Testis (tissue), 3 donors: ENCODE data around the gene SYNE2. TPM values are rescaled to one million over a fixed set of nuclear protein-coding genes. Genes with fewer than 3 reads are reported as not detected.

Source experiments
- DNase-seq: peaks from one replicate; pipeline ENCODE4 v3.0.0-alpha.2; 2019
- H3K27ac ChIP-seq, 2 donors: fragments of 200-600 bp; sonication (generic); one replicate each; pipeline ENCODE4 v1.5.1; 2019
- H3K27me3 ChIP-seq: fragments of 200-600 bp; sonication (generic); one replicate; pipeline ENCODE4 v1.5.1; 2019
- H3K36me3 ChIP-seq: fragments of 200-600 bp; sonication (generic); one replicate; pipeline ENCODE4 v1.5.1; 2017; ENCODE audit warnings: low read depth; ENCODE audit errors: missing control alignments
- H3K4me1 ChIP-seq: fragments of 200-600 bp; sonication (generic); one replicate; pipeline ENCODE4 v1.5.1; 2019
- H3K4me3 ChIP-seq, 2 donors: fragments of 200-600 bp; sonication (generic); one replicate each; pipeline ENCODE4 v1.5.1; 2017 to 2019
- H3K9me3 ChIP-seq: fragments of 200-600 bp; sonication (generic); one replicate; pipeline ENCODE4 v1.5.1; 2017
- POLR2A ChIP-seq: fragments of 450-650 bp; IDR thresholded peaks from one replicate; pipeline ENCODE4 v1.6.1; 2017; ENCODE audit warnings: antibody characterized with exemption, mild to moderate bottlenecking, moderate library complexity
- WGBS, 2 donors: methylation state at CpG; one replicate each; pipeline ENCODE4 v1.1.5; 2018; 5-methylcytosine and 5-hydroxymethylcytosine counted together
- intact Hi-C: fragments of 100-400 bp; cut with DNase I; formaldehyde crosslinking; loops from one replicate; pipeline ENCODE4 v1.15.1; 2023; ENCODE audit warnings: low total_unique reads
- polyA plus RNA-seq: library from polyadenylated mRNA; stranded (reverse); fragments of 350-450 nt; fragmentation: Illumina TruSeq; extraction: RNeasy Lipid Tissue Mini Kit (QIAGEN cat#74804); gene quantifications from one replicate; pipeline ENCODE4 v1.2.3, GENCODE V29; 2014; ENCODE audit warnings: low read depth, low replicate concordance; ENCODE audit not compliant: insufficient read depth
- total RNA-seq, 2 donors: library from RNA; depleted of rRNA; stranded (reverse); fragments of >200 nt; gene quantifications; one replicate each; pipeline ENCODE4 v1.2.3, GENCODE V29; 2016
- TF ChIP-seq, protein P1 (sequence below), 3 experiments: fragments of 450-650 bp in 2 of 3; fragments of 200-600 bp in 1 of 3; sonication (generic) in 1 of 3; IDR thresholded peaks; one replicate each; pipeline ENCODE4 v1.5.1; 2016 to 2019; ENCODE audit warnings: antibody characterized with exemption in 3 of 3, mild to moderate bottlenecking in 2 of 3, moderate library complexity in 1 of 3

SYNE2 gene
- total and polyA plus RNA-seq, 3 donors from 2014 or later = 74.6 to 519 (median 511) TPM

DNA sequence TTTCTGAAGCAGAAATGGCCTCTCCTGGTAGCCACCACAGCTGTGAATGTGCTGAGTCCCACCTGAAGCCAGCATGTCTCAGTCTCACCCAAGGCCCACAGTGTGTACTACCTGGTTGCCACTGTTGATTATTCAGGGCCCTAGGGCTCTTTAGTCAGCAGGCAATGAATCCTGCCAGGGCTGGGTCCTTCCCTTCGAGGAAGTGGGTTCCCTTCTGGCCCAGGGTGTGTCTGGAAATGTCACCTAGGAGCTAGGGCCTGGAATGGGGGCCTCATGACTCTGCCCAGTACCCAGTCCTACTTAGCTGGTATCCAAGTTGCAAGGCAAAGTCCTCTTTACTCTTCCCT, 207.4 kb downstream of the SYNE2 start:
- no peak for DNase-seq
- Histone ChIP-seq H3K27me3 (no peaks in the 10 kb centered on the region), H3K4me1 (no peaks in the 10 kb centered on the region), H3K4me3 (no peak overlapping the region), H3K36me3 (no peaks in the 10 kb centered on the region), H3K9me3 (no peaks in the 10 kb centered on the region), H3K27ac (no peak overlapping the region)
- intact Hi-C loops = no loop called here
- WGBS, 2 donors = 80 to 87% methylated on average over 1 of the region's 1 CpG
- TF ChIP-seq POLR2A = no peak
- TF ChIP-seq, protein P1, sequence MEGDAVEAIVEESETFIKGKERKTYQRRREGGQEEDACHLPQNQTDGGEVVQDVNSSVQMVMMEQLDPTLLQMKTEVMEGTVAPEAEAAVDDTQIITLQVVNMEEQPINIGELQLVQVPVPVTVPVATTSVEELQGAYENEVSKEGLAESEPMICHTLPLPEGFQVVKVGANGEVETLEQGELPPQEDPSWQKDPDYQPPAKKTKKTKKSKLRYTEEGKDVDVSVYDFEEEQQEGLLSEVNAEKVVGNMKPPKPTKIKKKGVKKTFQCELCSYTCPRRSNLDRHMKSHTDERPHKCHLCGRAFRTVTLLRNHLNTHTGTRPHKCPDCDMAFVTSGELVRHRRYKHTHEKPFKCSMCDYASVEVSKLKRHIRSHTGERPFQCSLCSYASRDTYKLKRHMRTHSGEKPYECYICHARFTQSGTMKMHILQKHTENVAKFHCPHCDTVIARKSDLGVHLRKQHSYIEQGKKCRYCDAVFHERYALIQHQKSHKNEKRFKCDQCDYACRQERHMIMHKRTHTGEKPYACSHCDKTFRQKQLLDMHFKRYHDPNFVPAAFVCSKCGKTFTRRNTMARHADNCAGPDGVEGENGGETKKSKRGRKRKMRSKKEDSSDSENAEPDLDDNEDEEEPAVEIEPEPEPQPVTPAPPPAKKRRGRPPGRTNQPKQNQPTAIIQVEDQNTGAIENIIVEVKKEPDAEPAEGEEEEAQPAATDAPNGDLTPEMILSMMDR (IDR thresholded peaks at IDR 0.05) = no peak

DNA sequence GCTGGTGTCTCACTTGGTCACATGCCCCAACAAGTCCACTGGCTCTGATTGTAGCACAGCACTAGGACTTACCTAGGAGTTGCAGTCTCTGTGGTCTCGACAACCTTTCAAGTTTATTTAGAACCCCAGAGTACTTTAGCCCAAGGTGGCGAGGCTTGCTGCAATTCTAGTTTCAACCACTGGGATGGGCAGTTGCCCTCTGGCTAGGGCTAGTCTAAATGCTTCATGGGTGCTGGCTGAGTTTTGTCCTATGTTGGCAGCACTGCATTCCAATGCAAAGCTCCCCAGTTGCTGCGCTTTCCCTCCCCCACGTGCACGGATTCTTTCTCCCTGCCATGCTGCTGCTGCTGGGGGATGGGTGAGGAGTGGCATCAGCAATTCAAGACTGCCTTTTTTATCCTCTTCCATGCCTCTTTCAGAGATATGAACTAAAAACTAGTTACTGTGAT, 207.9 kb downstream of the SYNE2 start:
- no peaks in the 10 kb centered on the region for H3K36me3 ChIP-seq
- 84 to 92% methylated on average over 5 of the region's 5 CpGs for WGBS, 2 donors
- peak; percentile 49 for DNase-seq

DNA sequence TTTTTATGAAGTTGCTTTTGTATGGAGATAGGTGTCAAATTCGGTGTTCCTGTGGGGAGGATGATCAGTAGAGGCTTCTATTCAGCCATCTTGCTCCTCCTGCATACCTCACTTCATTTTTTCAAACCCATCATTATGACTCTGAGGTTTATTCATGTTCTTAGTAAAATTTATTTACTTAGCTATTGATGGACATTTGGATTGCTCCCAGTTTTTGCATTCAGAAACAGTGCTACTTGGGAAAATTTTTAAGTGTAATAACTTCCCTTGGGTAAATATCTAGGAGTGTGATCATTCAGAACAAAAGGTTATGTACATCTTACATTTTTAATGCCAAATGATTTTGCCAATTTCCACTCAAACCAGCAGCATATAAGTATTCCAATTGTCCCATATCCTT, 208.3 kb downstream of the SYNE2 start:
- no peaks in the 10 kb centered on the region for H3K4me1 ChIP-seq
- no peak overlapping the region for H3K27ac ChIP-seq
- no peak for DNase-seq
- TF ChIP-seq POLR2A = no peak
- TF ChIP-seq, protein P1 (IDR thresholded peaks at IDR 0.05) = no peak
- no peaks in the 10 kb centered on the region for H3K9me3 ChIP-seq
- no peaks in the 10 kb centered on the region for H3K36me3 ChIP-seq
- 76 to 77% methylated on average over 1 of the region's 1 CpG for whole genome bisulfite sequencing, 2 donors
- intact Hi-C loops = no loop called here
- no peaks in the 10 kb centered on the region for H3K27me3 ChIP-seq
- H3K4me3 ChIP-seq = no peak overlapping the region

More for the DNA sequence above, 207.9 kb downstream of the SYNE2 start:
- intact Hi-C loops = no loop called here
- Histone ChIP-seq H3K9me3 (no peaks in the 10 kb centered on the region), H3K27me3 (no peaks in the 10 kb centered on the region), H3K4me1 (no peaks in the 10 kb centered on the region), H3K27ac (no peak overlapping the region), H3K4me3 (no peak overlapping the region)
- no peak for TF ChIP-seq POLR2A
- TF ChIP-seq, protein P1 (IDR thresholded peaks at IDR 0.05) = peak; percentile 46 to 62 (median 49)

DNA sequence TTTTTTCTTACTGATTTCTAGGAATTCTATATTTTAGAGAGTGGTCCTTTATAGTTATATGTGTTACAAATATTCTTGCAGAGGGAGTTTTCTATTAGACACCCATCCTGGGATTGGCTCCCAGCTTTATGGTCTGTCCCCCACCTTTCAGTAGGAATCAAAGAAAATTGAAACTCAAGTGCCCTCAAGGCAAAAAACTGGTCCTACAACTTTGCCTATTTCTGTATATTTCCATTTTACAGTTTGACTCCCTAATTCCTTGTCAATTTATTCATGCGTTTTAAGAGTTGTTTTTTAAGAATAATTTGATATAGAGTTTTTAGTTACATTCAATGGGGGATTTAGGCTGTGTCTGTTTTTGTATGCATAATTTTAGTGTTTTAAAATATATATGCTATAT, 208.9 kb downstream of the SYNE2 start:
- H3K27me3 ChIP-seq = no peaks in the 10 kb centered on the region
- 95 to 96% methylated on average over 1 of the region's 1 CpG for WGBS, 2 donors
- no peak for TF ChIP-seq POLR2A
- TF ChIP-seq, protein P1 (IDR thresholded peaks at IDR 0.05) = no peak
- no peak for DNase-seq
- intact Hi-C loops = no loop called here
- H3K27ac ChIP-seq = no peak overlapping the region
- H3K36me3 ChIP-seq = no peaks in the 10 kb centered on the region
- H3K4me1 ChIP-seq = no peaks in the 10 kb centered on the region
- no peaks in the 10 kb centered on the region for H3K9me3 ChIP-seq
- H3K4me3 ChIP-seq = no peak overlapping the region

DNA sequence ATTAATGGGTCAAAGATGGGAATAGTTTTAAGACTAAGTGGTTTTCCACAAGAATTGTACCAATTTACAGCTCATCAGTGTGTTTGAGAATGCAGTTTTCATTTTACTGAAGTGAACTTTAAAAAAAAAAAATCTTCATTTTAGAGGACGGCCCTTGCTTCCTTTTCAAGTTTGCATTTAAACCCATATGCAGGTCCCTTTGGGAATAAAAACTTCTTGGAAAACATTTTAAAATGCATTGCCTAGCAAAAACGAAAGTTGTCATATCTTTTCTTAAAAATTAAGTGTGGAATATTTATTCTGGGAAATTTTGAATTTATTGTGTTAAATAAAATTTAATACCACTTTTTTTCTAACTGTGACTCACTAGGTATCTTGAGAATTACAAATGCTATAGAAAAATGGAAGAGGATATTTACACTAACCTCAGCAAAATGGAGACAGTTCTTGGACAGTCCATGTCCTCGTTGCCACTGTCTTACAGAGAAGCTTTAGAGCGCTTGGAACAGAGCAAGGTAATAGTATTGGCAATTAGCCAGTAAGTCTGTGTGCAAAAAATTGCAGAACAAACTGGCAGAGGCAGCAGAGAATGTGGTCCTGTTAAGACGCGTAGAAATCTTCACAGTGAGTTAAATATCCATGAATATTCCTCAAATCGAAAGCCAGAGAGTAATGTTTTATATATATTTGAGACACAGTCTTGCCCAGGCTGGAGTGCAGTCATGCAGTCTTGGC, 209.7 kb downstream of the SYNE2 start:
- Histone ChIP-seq H3K27ac (no peak overlapping the region), H3K9me3 (no peaks in the 10 kb centered on the region), H3K27me3 (no peaks in the 10 kb centered on the region), H3K4me1 (no peaks in the 10 kb centered on the region), H3K36me3 (no peaks in the 10 kb centered on the region), H3K4me3 (no peak overlapping the region)
- WGBS, 2 donors = 41 to 55% methylated on average over 7 of the region's 7 CpGs
- TF ChIP-seq, protein P1 (IDR thresholded peaks at IDR 0.05) = no peak
- TF ChIP-seq POLR2A = no peak
- DNase-seq = no peak
- intact Hi-C loops = no loop called here
